HCT116 (cell line): Measurements from ENCODE around the gene BCL11A. TPM values are rescaled to one million over a fixed set of nuclear protein-coding genes. Genes with fewer than 3 reads are reported as not detected.

ENCODE experiments used
- ATAC-seq: fragments of 200-7000 bp; cut with Tn5 transposase; 2 replicates; pipeline ENCODE4 v1.9.1; 2020; ENCODE audit warnings: mild to moderate bottlenecking, moderate library complexity
- BruUV-seq: library from RNA; stranded (reverse); fragments of 400-500 nt; replicated peaks from 2 replicates; lab custom pipeline; 2021; lab: Mats Ljungman, UMichigan
- CTCF ChIA-PET: fragments of 300-600 bp; sonication (Branson Sonifier 250); formaldehyde crosslinking; loops from one replicate; lab custom pipeline; 2021; ENCODE audit warnings: antibody characterized with exemption; lab: Charles Lee
- POLR2A ChIA-PET: fragments of 300-600, 350-600 bp; sonication (Branson Sonifier 250); formaldehyde crosslinking; loops from one replicate; lab custom pipeline; 2021; ENCODE audit warnings: antibody characterized with exemption; lab: Charles Lee
- RAD21 ChIA-PET, 2 experiments: fragments of 300-600 bp; sonication (Branson Sonifier 250); formaldehyde crosslinking; loops; one replicate each; lab custom pipeline; 2023; ENCODE audit warnings: low total read pairs in 2 of 2; ENCODE audit not compliant: uncharacterized antibody in 2 of 2, unreplicated experiment in 2 of 2, low non-redundant PET in 1 of 2; lab: Charles Lee
- DNase-seq: peaks from one replicate; pipeline ENCODE4 v3.0.0-alpha.2; 2010; ENCODE audit warnings: low read depth, low spot score
- H2AFZ ChIP-seq: fragments of 200-600 bp; shearing (Covaris generic), sonication (generic); 2 replicates; pipeline ENCODE4 v1.6.1; 2017; ENCODE audit warnings: low read depth, mixed run types, mixed read lengths, antibody characterized with exemption, low read length; ENCODE audit not compliant: poor library complexity, severe bottlenecking
- H3K27ac ChIP-seq: 2 replicates; pipeline ENCODE4 v1.5.1; 2012; ENCODE audit warnings: low read depth, low read length
- H3K27me3 ChIP-seq: fragments of 200-600 bp; sonication (generic); 2 replicates; pipeline ENCODE4 v1.6.1; 2016; ENCODE audit warnings: mixed run types, low read length, mixed read lengths; ENCODE audit not compliant: insufficient read depth
- H3K36me3 ChIP-seq, 2 experiments: fragments of 200-500 bp in 1 of 2; fragments of 200-600 bp in 1 of 2; sonication (Bioruptor generic) in 1 of 2; sonication (generic) in 1 of 2; 2 replicates each; pipeline versions ENCODE4 v1.5.1 to v1.6.1; 2014 to 2016; ENCODE audit warnings: low read length in 2 of 2, inconsistent platforms in 1 of 2, mixed read lengths in 1 of 2, mixed run types in 1 of 2; ENCODE audit not compliant: insufficient read depth in 2 of 2, control insufficient read depth in 1 of 2
- H3K4me1 ChIP-seq, 2 experiments: fragments of 200-600 bp in 1 of 2; sonication (generic) in 1 of 2; 2 replicates each; pipeline versions ENCODE4 v1.5.1 to v1.6.1; 2012 to 2017; ENCODE audit warnings: low read length in 2 of 2, inconsistent platforms in 1 of 2, mild to moderate bottlenecking in 1 of 2, mixed read lengths in 1 of 2, mixed run types in 1 of 2, moderate library complexity in 1 of 2; ENCODE audit not compliant: insufficient read depth in 2 of 2, control insufficient read depth in 1 of 2
- H3K4me2 ChIP-seq: fragments of 200-600 bp; sonication (generic); 2 replicates; pipeline ENCODE4 v1.6.1; 2017; ENCODE audit warnings: mixed run types, low read length, mixed read lengths
- H3K4me3 ChIP-seq, 2 experiments: fragments of 200-600 bp in 1 of 2; sonication (generic) in 1 of 2; replicated peaks in 1 of 2; 2 replicates each; pipeline ENCODE4 v1.5.1; 2011 to 2016; ENCODE audit warnings: low read length in 2 of 2, control low read depth in 1 of 2, low read depth in 1 of 2, mild to moderate bottlenecking in 1 of 2, mixed read lengths in 1 of 2, mixed run types in 1 of 2
- H3K79me2 ChIP-seq: fragments of 200-600 bp; sonication (generic); 2 replicates; pipeline ENCODE4 v1.6.1; 2017; ENCODE audit warnings: mild to moderate bottlenecking, mixed run types, low read length, moderate library complexity, mixed read lengths; ENCODE audit not compliant: insufficient read depth
- H3K9ac ChIP-seq: fragments of 200-600 bp; sonication (generic); 2 replicates; pipeline ENCODE4 v1.6.1; 2016; ENCODE audit warnings: low read length, mixed read lengths
- H3K9me2 ChIP-seq: fragments of 200-600 bp; sonication (generic), shearing (Covaris generic); 2 replicates; pipeline ENCODE4 v1.6.1; 2017; ENCODE audit warnings: mixed run types, mild to moderate bottlenecking, moderate library complexity; ENCODE audit not compliant: insufficient read depth
- H3K9me3 ChIP-seq, 2 experiments: fragments of 200-500 bp in 1 of 2; fragments of 200-600 bp in 1 of 2; sonication (Bioruptor generic) in 1 of 2; sonication (generic) in 1 of 2; 2 replicates each; pipeline ENCODE4 v1.6.1; 2014 to 2017; ENCODE audit warnings: low read length in 2 of 2, mixed read lengths in 2 of 2, inconsistent platforms in 1 of 2, low read depth in 1 of 2, mild to moderate bottlenecking in 1 of 2, mixed run types in 1 of 2, moderate library complexity in 1 of 2; ENCODE audit not compliant: control insufficient read depth in 1 of 2, insufficient read depth in 1 of 2
- H4K20me1 ChIP-seq: fragments of 200-600 bp; sonication (generic), shearing (Covaris generic); 2 replicates; pipeline ENCODE4 v1.6.1; 2017; ENCODE audit warnings: mixed run types, mild to moderate bottlenecking, moderate library complexity; ENCODE audit not compliant: insufficient read depth
- CBX3 ChIP-seq: IDR thresholded peaks from 2 replicates; pipeline ENCODE4 v1.6.1; 2012; ENCODE audit warnings: low read depth
- CEBPB ChIP-seq: IDR thresholded peaks from 2 replicates; pipeline ENCODE4 v1.6.1; 2012; ENCODE audit warnings: low read depth
- CTCF ChIP-seq, 3 experiments: fragments of 200-600 bp in 1 of 3; sonication (generic) in 1 of 3; IDR thresholded peaks in 2 of 3; conservative IDR thresholded peaks in 1 of 3; 2 replicates each; pipeline ENCODE4 v1.5.1; 2012 to 2017; ENCODE audit warnings: low read depth in 2 of 3, low read length in 2 of 3, antibody characterized with exemption in 1 of 3, borderline replicate concordance in 1 of 3, control low read depth in 1 of 3, mild to moderate bottlenecking in 1 of 3, mixed read lengths in 1 of 3, mixed run types in 1 of 3, moderate library complexity in 1 of 3; ENCODE audit not compliant: insufficient read depth in 1 of 3
- EGR1 ChIP-seq: IDR thresholded peaks from 2 replicates; pipeline ENCODE4 v1.6.1; 2012; ENCODE audit warnings: low read depth
- ELF1 ChIP-seq: IDR thresholded peaks from 2 replicates; pipeline ENCODE4 v1.6.1; 2012; ENCODE audit warnings: low read depth, borderline replicate concordance
- EZH2 ChIP-seq: fragments of 200-600 bp; sonication (generic); IDR thresholded peaks from 2 replicates; pipeline ENCODE4 v1.6.1; 2017; ENCODE audit warnings: antibody characterized with exemption, mixed run types
- FOSL1 ChIP-seq: IDR thresholded peaks from 2 replicates; pipeline ENCODE4 v1.6.1; 2012; ENCODE audit warnings: low read depth
- POLR2A ChIP-seq: IDR thresholded peaks from 2 replicates; pipeline ENCODE4 v1.7.0; 2011; ENCODE audit warnings: borderline replicate concordance; ENCODE audit not compliant: insufficient read depth, insufficient read length; ENCODE audit errors: extremely low read depth
- POLR2AphosphoS5 ChIP-seq: IDR thresholded peaks from 2 replicates; pipeline ENCODE4 v1.6.1; 2011; ENCODE audit warnings: mild to moderate bottlenecking, low read depth, low read length, moderate library complexity
- REST ChIP-seq: IDR thresholded peaks from 2 replicates; pipeline ENCODE4 v1.6.1; 2012; ENCODE audit warnings: low read depth
- SIN3A ChIP-seq: IDR thresholded peaks from 2 replicates; pipeline ENCODE4 v1.6.1; 2012; ENCODE audit warnings: low read depth
- SP1 ChIP-seq: IDR thresholded peaks from 2 replicates; pipeline ENCODE4 v1.6.1; 2012; ENCODE audit warnings: low read depth
- TCF7L2 ChIP-seq: IDR thresholded peaks from 2 replicates; pipeline ENCODE4 v1.7.0; 2011; ENCODE audit warnings: borderline replicate concordance, inconsistent platforms; ENCODE audit not compliant: insufficient read depth, insufficient read length; ENCODE audit errors: extremely low read depth
- YY1 ChIP-seq: IDR thresholded peaks from 2 replicates; pipeline ENCODE4 v1.6.1; 2011; ENCODE audit warnings: low read length, low read depth, moderate library complexity, mild to moderate bottlenecking; ENCODE audit not compliant: insufficient replicate concordance; ENCODE audit errors: extremely low read depth
- ZBTB33 ChIP-seq: IDR thresholded peaks from 2 replicates; pipeline ENCODE4 v1.6.1; 2011; ENCODE audit warnings: mild to moderate bottlenecking, low read length, moderate library complexity; ENCODE audit not compliant: insufficient replicate concordance; ENCODE audit errors: extremely low read depth
- ZNF274 ChIP-seq: fragments of 200-500 bp; sonication (Bioruptor generic); IDR thresholded peaks from 2 replicates; pipeline ENCODE4 v1.6.1; 2014; ENCODE audit warnings: mild to moderate bottlenecking, low read depth, low read length, inconsistent platforms
- intact Hi-C: fragments of 100-400 bp; cut with micrococcal nuclease; formaldehyde crosslinking; loops from 2 replicates; pipeline ENCODE4 v1.10.0; 2022
- total RNA-seq: library from RNA; stranded (reverse); gene quantifications from one replicate; pipeline ENCODE4 v1.2.1, GENCODE V29; 2021; ENCODE audit not compliant: unreplicated experiment
- TF ChIP-seq, protein P1 (sequence below): IDR thresholded peaks from 2 replicates; pipeline ENCODE4 v1.6.1; 2012
- TF ChIP-seq, protein P2 (sequence below): IDR thresholded peaks from 2 replicates; pipeline ENCODE4 v1.6.1; 2012

The BCL11A gene
- total RNA-seq, 1 experiment from 2014 or later = 0.71 TPM

DNA sequence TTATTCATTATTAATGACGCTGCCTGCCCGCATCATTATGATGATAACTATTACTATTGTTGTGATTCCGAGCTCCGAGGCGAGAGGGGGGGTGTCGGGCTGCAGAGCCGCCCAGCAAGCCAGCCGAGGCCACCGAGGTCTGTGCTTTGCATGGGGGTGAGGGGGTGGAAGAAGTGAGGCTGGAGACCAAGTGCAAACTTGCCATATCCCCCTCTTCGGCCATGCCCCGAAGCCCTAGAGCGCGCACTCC is 3.6 kb downstream of the BCL11A start:
- no peak overlapping the region for H3K27ac ChIP-seq
- peaks cover 0 to 27% of the 10 kb centered on the region in 2 experiments; a peak in 3 of 4 replicates for H3K4me1 ChIP-seq
- DNase-seq (no peak), ATAC-seq (no peak)
- peak overlapping the region; percentile 74 for H2AFZ ChIP-seq
- H3K79me2 ChIP-seq = no peaks in the 10 kb centered on the region
- peak overlapping the region; percentile 23; the same call in 1 of the 2 replicates for H3K9ac ChIP-seq
- ChIA-PET POLR2A (interaction anchor here (0.6 to 1.2 kb wide), 2 partner anchors 213 to 611 kb away, joined by 3 read pairs; no protein-coding TSS in a partner anchor), RAD21 (interaction anchor here (0.6 to 1.0 kb wide), 7 partner anchors 9 to 1870 kb away, joined by 3 to 4 read pairs (median 3); no protein-coding TSS in a partner anchor), CTCF (interaction anchor here (0.6 to 1.7 kb wide), 18 partner anchors 9 to 1787 kb away, joined by 3 to 23 read pairs (median 4); no protein-coding TSS in a partner anchor)
- peak overlapping the region; percentile 48 to 64 for H3K4me3 ChIP-seq
- no peaks in the 10 kb centered on the region for H3K9me3 ChIP-seq
- TF ChIP-seq ZBTB33 (no peak), EZH2 (no peak), ELF1 (no peak), FOSL1 (no peak), CTCF (IDR thresholded peaks at IDR 0.05 in 2 of 3, conservative IDR thresholded peaks at IDR 0.05 in 1 of 3; ENCODE audit: borderline replicate concordance in 1 of 3, insufficient read depth in 1 of 3, low read depth in 2 of 3, low read length in 2 of 3) (no peak), YY1 (no peak), CEBPB (no peak), POLR2A (no peak), TCF7L2 (no peak), CBX3 (no peak), SIN3A (no peak), EGR1 (no peak), REST (no peak), POLR2AphosphoS5 (no peak), ZNF274 (no peak), SP1 (no peak)
- TF ChIP-seq, protein P1, sequence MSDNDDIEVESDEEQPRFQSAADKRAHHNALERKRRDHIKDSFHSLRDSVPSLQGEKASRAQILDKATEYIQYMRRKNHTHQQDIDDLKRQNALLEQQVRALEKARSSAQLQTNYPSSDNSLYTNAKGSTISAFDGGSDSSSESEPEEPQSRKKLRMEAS = no peak
- TF ChIP-seq, protein P2, sequence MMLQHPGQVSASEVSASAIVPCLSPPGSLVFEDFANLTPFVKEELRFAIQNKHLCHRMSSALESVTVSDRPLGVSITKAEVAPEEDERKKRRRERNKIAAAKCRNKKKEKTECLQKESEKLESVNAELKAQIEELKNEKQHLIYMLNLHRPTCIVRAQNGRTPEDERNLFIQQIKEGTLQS = no peak
- peak overlapping the region; percentile 96 for H3K4me2 ChIP-seq
- no peaks in the 10 kb centered on the region for H3K9me2 ChIP-seq
- no peaks in the 10 kb centered on the region for H3K36me3 ChIP-seq
- H3K27me3 ChIP-seq = peaks cover 61% of the 10 kb centered on the region
- H4K20me1 ChIP-seq = no peaks in the 10 kb centered on the region
- no TSS peak for BruUV-seq
- intact Hi-C loops = loop anchor here (1.0 to 10.0 kb wide), 3 partner anchors 1245 to 1788 kb away; no protein-coding TSS in a partner anchor
